IPS-11a (cell line): ENCODE measurements around the gene TIMP3.

Source experiments
- H3K4me3 ChIP-seq: one replicate; pipeline ENCODE4 v1.5.1; 2013; ENCODE audit warnings: low read depth, low read length, control low read depth

The TIMP3 gene

GRCh38 chr22:32785321-32786026, 16.0 kb upstream of the TIMP3 start:
- H3K4me3 ChIP-seq, result no peak overlapping the region

DNA sequence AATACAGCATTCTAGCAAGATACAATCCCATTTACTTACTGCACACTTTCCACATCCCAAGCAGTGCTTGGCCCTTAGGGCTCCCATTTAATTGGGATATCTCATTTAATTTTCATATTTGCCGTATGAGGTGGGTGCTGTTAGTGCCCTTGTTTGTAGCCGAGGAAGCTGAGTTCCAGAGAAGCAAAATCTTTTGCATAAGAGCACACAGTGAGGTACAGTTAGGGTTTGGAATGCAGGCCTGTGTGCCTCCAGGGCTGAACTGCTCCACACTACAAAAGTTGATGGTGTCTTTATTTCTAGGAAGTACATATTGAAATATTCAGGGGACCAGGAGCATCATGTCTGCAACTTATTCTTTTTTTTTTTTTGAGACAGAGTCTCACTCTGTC, 15.5 kb upstream of the TIMP3 start:
- H3K4me3 ChIP-seq, result no peak overlapping the region

DNA sequence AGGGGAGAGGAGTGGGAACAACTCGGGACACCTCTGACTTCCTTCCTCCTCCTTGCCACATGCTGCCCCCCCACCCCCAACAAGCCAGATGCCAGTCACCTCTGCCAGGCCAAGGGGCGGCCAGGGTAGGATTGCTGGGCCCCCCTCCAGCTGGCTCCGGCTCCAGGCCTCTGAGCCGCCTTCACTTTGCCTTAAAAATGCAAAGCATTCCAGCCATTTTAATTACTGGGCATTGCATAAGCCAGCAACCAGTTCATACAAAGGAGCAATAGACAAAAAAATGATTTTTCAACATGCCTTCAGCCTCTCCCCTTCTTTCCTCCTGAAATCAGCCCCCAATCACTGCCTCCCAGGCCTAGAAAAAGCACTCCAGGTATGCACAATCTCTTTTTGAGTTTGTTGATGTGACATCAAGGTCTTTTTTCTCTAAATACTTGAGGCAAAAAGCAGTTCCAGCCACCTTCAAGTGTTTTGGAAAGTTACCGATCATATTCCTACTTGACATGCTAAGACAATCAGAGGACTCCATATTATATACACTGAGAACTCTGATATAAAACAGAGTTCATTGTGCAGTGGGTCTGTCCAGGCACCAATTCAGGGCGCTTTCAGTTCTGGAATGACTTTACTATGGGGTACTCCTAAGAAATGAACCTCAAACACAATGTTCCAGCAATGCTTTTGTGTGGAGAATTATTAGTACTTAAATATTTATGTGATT, 12.4 kb upstream of the TIMP3 start:
- no peak overlapping the region for H3K4me3 ChIP-seq

DNA sequence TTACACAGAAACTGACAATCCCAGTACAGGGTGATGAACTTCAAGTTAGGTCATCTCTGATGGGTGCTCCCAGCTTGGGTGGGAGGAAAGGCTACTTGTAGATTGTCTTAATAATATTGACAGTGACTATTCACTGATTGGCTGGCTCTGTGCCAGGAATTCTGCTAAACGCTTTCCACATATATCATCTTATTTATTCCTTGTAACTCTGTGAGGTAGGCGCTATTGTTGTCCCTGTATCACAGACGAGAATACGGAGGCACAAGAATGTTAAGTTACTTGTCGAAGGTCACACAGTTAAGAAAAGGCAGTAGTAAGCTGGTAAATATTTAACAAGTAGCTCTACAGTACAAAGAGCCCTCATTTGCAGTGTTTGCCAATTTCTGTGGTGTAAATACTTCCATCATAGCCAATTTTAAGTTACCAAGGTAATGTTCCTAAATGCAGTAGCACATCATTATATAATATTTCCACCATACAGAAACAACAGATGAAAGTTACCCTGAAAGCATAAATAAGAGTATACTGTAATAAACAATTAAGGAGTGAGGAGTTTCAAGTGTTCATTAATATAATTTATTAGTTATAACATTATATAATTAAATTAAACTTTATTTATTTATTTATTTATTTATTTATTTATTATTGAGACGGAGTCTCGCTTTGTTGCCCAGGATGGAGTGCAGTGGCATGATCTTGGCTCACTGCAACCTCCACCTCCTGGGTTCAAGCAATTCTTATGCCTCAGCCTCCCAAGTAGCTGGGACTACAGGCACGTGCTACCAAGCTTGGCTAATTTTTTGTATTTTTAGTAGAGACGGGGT, 11.5 kb upstream of the TIMP3 start:
- no peak overlapping the region for H3K4me3 ChIP-seq

GRCh38 chr22:32791056-32791455, 10.4 kb upstream of the TIMP3 start:
- H3K4me3 ChIP-seq, result no peak overlapping the region

GRCh38 chr22:32791485-32791884, 10.0 kb upstream of the TIMP3 start:
- H3K4me3 ChIP-seq, result no peak overlapping the region

GRCh38 chr22:32793589-32793988, 7.9 kb upstream of the TIMP3 start:
- H3K4me3 ChIP-seq, result no peak overlapping the region

GRCh38 chr22:32794449-32795213, 6.9 kb upstream of the TIMP3 start:
- no peak overlapping the region for H3K4me3 ChIP-seq

DNA sequence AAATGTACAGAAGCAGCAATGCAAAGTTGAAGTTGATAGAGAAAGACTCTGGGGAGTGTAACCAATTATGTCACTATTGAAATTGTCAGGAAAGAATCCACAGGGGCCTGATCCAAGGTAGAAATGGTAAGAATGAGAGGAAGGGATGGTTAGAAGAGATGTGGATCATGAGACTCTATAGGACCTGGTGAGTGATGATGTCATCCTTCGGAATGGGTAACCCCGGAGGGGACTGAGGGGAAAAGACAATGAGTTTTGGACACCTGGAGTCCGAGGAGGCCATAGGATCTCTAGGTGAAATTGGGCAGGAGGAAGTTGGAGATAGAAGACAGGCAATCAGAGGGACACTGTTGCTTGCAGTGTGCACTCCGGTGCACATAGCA, 6.3 kb upstream of the TIMP3 start:
- no peak overlapping the region for H3K4me3 ChIP-seq

DNA sequence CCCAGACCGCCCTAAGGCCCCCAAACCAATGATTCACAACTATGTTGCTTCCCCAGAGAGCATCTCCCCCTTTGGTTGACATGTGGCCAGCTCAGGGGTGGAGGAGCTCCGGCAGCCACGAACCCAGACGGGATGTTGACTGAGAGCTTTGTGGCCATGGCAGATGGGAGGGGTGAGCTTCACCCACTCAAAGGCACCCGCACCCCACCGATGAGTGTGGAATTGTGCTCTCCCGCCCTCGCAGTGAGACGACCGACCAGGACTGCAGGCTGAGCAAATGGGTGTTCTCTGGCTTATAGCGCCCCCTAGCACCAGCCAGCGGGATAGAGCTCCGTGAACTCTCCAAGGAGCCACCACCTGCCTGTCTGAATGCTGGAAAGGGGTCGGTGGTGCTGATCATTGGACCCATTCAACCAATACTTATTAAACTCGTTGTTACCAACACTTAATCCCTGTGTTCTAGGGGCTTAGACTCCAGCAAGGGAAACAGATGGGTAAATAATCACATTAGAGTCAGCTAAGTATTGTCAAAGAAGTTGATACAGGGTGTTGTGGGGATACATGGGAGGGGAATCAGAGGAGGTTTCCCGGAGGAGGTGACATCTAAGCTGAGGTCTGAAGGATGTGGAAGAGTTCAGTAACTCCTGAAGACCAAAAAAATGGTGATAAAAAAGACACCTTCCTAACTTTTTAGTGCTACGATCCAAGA, 4.5 kb upstream of the TIMP3 start:
- H3K4me3 ChIP-seq, result no peak overlapping the region

DNA sequence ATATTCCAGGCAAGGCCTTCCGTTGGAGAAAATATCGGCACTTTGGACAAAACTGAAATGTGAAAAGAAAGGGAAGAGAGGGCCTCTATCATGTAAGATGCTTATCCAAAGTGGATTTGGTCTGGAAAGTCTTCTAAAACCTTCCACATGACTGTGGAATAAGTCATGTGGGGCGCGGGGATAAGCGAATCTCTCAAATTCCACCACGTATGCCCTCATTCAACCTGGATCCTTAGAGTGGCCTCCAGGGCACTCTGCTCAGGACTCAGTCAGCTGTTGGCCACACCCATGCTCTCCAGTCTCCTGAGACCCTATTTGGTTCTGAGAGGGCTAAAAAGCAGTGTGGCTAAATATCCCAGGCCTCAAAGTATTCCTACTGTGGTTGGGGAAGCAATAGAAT, 2.0 kb upstream of the TIMP3 start:
- H3K4me3 ChIP-seq, result no peak overlapping the region

DNA sequence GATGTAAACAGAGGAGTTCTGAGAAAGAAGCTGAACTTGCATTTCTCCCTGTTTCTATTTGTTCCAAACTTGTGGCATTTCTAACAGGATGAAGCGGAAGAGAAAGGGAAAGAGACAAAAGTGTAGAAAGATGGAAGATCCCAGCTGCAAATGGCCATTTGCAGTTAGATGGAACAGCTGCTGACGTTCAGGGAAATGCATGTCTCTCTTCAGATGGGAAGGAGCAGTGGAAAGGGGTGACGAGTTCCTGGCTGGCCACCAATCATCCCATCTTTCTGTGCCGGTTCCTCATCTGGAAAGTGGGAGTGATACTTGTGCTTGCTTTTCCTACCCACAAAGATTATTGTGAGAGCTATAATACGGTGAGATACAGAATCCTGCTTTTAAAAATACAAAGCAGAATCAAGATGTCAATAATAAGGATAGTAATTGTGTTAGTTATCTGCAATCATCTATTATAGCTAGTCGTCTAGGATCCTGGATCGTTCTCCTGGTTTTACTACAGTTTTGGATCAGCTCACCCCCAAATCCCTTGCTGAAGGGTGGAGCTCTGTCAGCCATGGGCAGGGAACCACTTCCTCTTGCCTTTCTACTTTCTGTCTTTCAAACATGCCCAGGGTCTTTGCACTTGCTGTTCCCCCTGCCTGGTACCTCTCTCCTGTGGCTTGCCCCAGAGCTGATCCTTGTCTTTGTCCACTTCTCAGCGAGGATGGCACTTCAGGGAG, 1.2 kb upstream of the TIMP3 start:
- H3K4me3 ChIP-seq, result no peak overlapping the region

- peak overlapping the region; percentile 33 for H3K4me3 ChIP-seq
These were observed 440 bp upstream of the TIMP3 start for GRCh38 chr22:32800994-32801536.

DNA sequence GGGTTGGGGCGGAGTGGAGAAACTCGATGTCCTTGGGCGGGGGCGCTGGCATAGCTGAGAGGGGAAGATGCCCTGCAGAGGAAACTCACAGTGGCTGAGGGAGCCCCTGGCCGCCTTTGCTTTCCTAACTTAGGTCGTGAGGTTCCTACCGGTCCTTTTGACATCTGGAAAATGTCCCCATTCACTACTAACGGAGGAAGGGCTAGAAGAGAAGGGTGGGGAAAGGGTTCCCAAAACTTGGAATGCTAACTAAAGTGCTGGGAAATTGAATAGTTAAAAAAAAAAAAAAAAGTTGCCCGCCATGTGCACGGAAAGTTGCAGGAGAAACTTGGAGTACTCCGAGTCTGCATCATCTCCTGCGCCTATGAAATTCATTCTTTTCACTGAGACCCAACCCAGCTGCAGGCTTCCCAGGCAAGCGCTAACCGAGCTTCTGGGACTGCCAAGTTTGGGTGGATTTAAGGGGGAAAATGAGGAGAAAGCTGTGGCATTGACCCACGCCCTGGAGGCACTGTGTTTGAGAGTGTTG, 796 bp downstream of the TIMP3 start:
- H3K4me3 ChIP-seq, result peak overlapping the region; percentile 47

DNA sequence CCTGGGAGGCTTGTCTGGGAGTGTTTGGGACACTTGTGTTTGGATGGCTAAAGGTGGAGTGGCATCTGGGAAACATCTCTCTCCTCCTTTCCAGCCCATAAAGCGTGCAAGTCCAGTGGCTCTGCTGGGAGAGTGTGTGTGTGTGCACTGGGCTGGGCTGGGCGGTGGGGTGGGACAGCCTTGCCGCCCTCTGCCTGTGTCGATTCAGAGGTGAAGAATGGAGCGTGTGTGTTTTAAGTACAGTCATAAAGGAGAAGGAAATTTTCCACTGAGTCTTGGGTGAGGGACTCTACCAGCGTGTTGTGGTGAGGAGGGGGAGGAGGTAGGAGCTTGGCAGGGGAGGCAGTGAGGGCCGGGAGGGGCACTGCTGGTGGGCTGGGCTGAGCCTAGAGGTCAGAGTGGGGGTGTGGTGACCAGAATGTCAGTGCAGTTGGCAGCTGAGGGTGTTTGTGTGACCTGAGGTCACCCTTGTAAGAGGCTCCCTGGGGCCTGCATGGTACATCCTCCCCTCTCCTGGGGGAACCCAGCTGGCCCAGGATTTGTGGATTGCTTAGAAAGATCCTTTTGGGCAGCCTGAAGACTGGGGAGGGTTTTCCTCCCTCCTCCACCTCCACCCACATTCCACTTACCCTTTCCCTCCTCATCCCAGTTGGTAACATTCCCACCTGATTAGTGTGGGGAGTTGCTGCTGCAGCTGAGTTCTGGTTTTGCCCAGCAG, 1.7 kb downstream of the TIMP3 start:
- H3K4me3 ChIP-seq, result no peak overlapping the region

DNA sequence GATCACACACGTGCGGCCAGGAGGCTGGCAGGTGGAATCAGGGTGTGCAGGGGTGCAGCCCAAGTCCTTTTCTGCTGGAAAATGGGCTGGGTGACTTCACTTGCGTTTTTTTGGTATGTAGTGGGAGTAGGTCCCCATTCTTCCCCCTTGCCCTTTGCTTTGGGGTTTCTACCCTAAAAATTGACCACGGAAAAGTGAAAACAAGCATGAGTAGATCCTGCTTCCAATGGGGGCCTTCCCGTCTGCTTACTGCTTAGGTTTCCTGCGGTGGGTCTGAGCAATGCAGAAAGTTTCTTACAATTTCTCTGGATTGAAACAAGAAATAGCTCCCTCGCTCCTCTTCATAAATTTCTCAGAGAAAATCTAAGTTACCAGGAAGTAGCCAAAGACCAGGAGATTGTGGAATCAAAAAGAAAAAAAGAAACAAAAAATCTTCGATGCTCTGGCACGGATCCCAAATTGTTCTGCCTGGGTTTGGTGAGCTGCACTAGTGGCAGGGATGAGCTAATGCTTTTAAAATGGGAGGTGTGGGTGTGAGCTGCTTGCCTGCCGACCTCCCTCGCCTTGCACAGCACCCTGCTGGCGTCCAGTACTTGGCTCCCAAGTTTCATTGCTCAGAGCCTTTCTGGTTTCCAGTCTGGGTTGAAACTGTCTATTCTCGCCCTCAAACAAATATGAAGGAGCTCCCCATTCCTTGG, 2.4 kb downstream of the TIMP3 start:
- no peak overlapping the region for H3K4me3 ChIP-seq

- H3K4me3 ChIP-seq, result no peak overlapping the region
These were observed 3.2 kb downstream of the TIMP3 start for GRCh38 chr22:32804531-32805360.
